H1 (cell line): ENCODE measurements around the gene GRAMD1B. TPM values are rescaled to one million over a fixed set of nuclear protein-coding genes. Genes with fewer than 3 reads are reported as not detected.

ENCODE experiments used
- CTCF ChIA-PET: fragments of 300-600 bp; sonication (Branson Sonifier 250); formaldehyde crosslinking; loops from one replicate; lab custom pipeline; 2021; ENCODE audit not compliant: partially characterized antibody; lab: Charles Lee
- POLR2A ChIA-PET: fragments of 300-600 bp; sonication (Branson Sonifier 250); formaldehyde crosslinking; loops from one replicate; lab custom pipeline; 2021; ENCODE audit warnings: inconsistent platforms; ENCODE audit not compliant: partially characterized antibody; lab: Charles Lee
- DNase-seq, 2 experiments: peaks; one replicate each; pipeline versions ENCODE4 v3.0.0 to v3.0.0-alpha.2; 2010 to 2022; ENCODE audit warnings: low spot score in 2 of 2, low read depth in 1 of 2, mixed read lengths in 1 of 2
- FAIRE-seq: peaks from 2 replicates; lab custom pipeline; 2011; peaks lifted over from hg19 to GRCh38; lab: Jason Lieb, UNC
- H2AFZ ChIP-seq: 2 replicates; pipeline ENCODE4 v1.8.1; 2012; ENCODE audit warnings: low read length, inconsistent platforms
- H2AK5ac ChIP-seq: 2 replicates; pipeline ENCODE4 v1.6.1; 2013; ENCODE audit warnings: low read depth, low read length
- H2BK120ac ChIP-seq: replicated peaks from 2 replicates; pipeline ENCODE3; 2013; ENCODE audit warnings: low read depth, low read length, inconsistent platforms
- H2BK12ac ChIP-seq: 2 replicates; pipeline ENCODE4 v1.6.1; 2013; ENCODE audit warnings: low read depth, low read length
- H2BK15ac ChIP-seq: 2 replicates; pipeline ENCODE4 v1.6.1; 2013; ENCODE audit warnings: low read length
- H2BK20ac ChIP-seq: 2 replicates; pipeline ENCODE4 v1.6.1; 2013; ENCODE audit warnings: low read length
- H2BK5ac ChIP-seq: 2 replicates; pipeline ENCODE4 v1.6.1; 2013; ENCODE audit warnings: low read depth, low read length
- H3K14ac ChIP-seq: 2 replicates; pipeline ENCODE4 v1.6.1; 2013; ENCODE audit warnings: inconsistent platforms; ENCODE audit not compliant: insufficient read length
- H3K18ac ChIP-seq: 2 replicates; pipeline ENCODE4 v1.6.1; 2013; ENCODE audit warnings: low read length; ENCODE audit errors: extremely low read depth
- H3K23ac ChIP-seq: 2 replicates; pipeline ENCODE4 v1.6.1; 2013; ENCODE audit warnings: inconsistent platforms; ENCODE audit not compliant: insufficient read length
- H3K23me2 ChIP-seq: 2 replicates; pipeline ENCODE4 v1.6.1; 2013; ENCODE audit warnings: low read depth, low read length
- H3K27ac ChIP-seq: 2 replicates; pipeline ENCODE4 v1.6.1; 2011; ENCODE audit warnings: low read depth, low read length, inconsistent platforms
- H3K27me3 ChIP-seq, 4 experiments: replicated peaks in 1 of 4; 1 replicate in 1 of 4; 2 replicates in 3 of 4; pipeline versions ENCODE4 v1.6.1 to v1.8.1; 2011 to 2013; ENCODE audit warnings: low read length in 3 of 4, mild to moderate bottlenecking in 3 of 4, inconsistent platforms in 2 of 4, mixed read lengths in 2 of 4, moderate library complexity in 1 of 4; ENCODE audit not compliant: control insufficient read depth in 3 of 4, insufficient read depth in 3 of 4; ENCODE audit errors: extremely low read depth in 1 of 4
- H3K36me3 ChIP-seq, 4 experiments: 2 replicates each; pipeline versions ENCODE4 v1.6.1 to v1.8.1; 2011 to 2013; ENCODE audit warnings: mild to moderate bottlenecking in 4 of 4, low read length in 3 of 4, moderate library complexity in 2 of 4, control low read depth in 1 of 4, inconsistent platforms in 1 of 4; ENCODE audit not compliant: insufficient read depth in 4 of 4, control insufficient read depth in 2 of 4
- H3K4ac ChIP-seq: replicated peaks from 2 replicates; pipeline ENCODE3; 2013; ENCODE audit warnings: low read length, low read depth, mixed read lengths, inconsistent platforms; ENCODE audit not compliant: insufficient read length
- H3K4me1 ChIP-seq, 4 experiments: replicated peaks in 1 of 4; 1 replicate in 1 of 4; 2 replicates in 3 of 4; pipeline versions ENCODE4 v1.6.1 to v1.8.1; 2011 to 2013; ENCODE audit warnings: low read length in 3 of 4, inconsistent platforms in 2 of 4, mixed read lengths in 1 of 4; ENCODE audit not compliant: insufficient read depth in 4 of 4, control insufficient read depth in 3 of 4
- H3K4me2 ChIP-seq, 2 experiments: 2 replicates each; pipeline versions ENCODE4 v1.6.1 to v1.8.1; 2011 to 2013; ENCODE audit warnings: low read depth in 2 of 2, low read length in 2 of 2, control low read depth in 1 of 2, inconsistent platforms in 1 of 2, mild to moderate bottlenecking in 1 of 2; ENCODE audit not compliant: insufficient read depth in 1 of 2
- H3K4me3 ChIP-seq, 4 experiments: fragments of 200-600, 300-600 bp in 1 of 4; sonication (generic), shearing (Covaris generic), sonication (Bioruptor Twin) in 1 of 4; 2 replicates each; pipeline versions ENCODE4 v1.5.1 to v1.8.1; 2011 to 2016; ENCODE audit warnings: low read length in 4 of 4, low read depth in 3 of 4, control low read depth in 2 of 4, inconsistent platforms in 2 of 4, mild to moderate bottlenecking in 2 of 4, mixed read lengths in 1 of 4, moderate library complexity in 1 of 4; ENCODE audit not compliant: insufficient read depth in 2 of 4; ENCODE audit errors: extremely low read depth in 1 of 4
- H3K56ac ChIP-seq: replicated peaks from 2 replicates; pipeline ENCODE3; 2013; ENCODE audit warnings: low read depth, mild to moderate bottlenecking, mixed read lengths, low read length, inconsistent platforms; ENCODE audit not compliant: insufficient read length
- H3K79me1 ChIP-seq: 2 replicates; pipeline ENCODE4 v1.6.1; 2013; ENCODE audit warnings: low read depth, low read length, control low read depth
- H3K79me2 ChIP-seq, 2 experiments: 2 replicates each; pipeline versions ENCODE4 v1.6.1 to v1.8.1; 2012 to 2013; ENCODE audit warnings: low read length in 2 of 2, mild to moderate bottlenecking in 2 of 2, inconsistent platforms in 1 of 2; ENCODE audit not compliant: insufficient read depth in 2 of 2, control insufficient read depth in 1 of 2
- H3K9ac ChIP-seq, 4 experiments: replicated peaks in 1 of 4; 1 replicate in 1 of 4; 2 replicates in 3 of 4; pipeline versions ENCODE4 v1.6.1 to v1.8.1; 2011 to 2013; ENCODE audit warnings: low read depth in 3 of 4, low read length in 3 of 4, control low read depth in 2 of 4, mild to moderate bottlenecking in 2 of 4, moderate library complexity in 2 of 4, inconsistent platforms in 1 of 4; ENCODE audit errors: extremely low read depth in 1 of 4
- H3K9me3 ChIP-seq, 2 experiments: 2 replicates each; pipeline versions ENCODE4 v1.6.1 to v1.8.1; 2012 to 2013; ENCODE audit warnings: mild to moderate bottlenecking in 2 of 2, moderate library complexity in 2 of 2, control low read depth in 1 of 2, inconsistent platforms in 1 of 2, low read depth in 1 of 2, low read length in 1 of 2, mixed read lengths in 1 of 2; ENCODE audit not compliant: insufficient read depth in 2 of 2
- H4K20me1 ChIP-seq, 2 experiments: replicated peaks in 1 of 2; 2 replicates each; pipeline versions ENCODE3 to v1.8.1; 2011 to 2013; ENCODE audit warnings: inconsistent platforms in 2 of 2, low read length in 2 of 2, mild to moderate bottlenecking in 1 of 2; ENCODE audit not compliant: insufficient read depth in 2 of 2, control insufficient read depth in 1 of 2
- H4K5ac ChIP-seq: 2 replicates; pipeline ENCODE4 v1.6.1; 2013; ENCODE audit warnings: low read length, low read depth, mixed read lengths, inconsistent platforms; ENCODE audit not compliant: insufficient read length
- H4K8ac ChIP-seq: 2 replicates; pipeline ENCODE4 v1.8.0; 2013; ENCODE audit warnings: mild to moderate bottlenecking, moderate library complexity, low read length, inconsistent platforms; ENCODE audit not compliant: insufficient read depth; ENCODE audit errors: extremely low read depth
- H4K91ac ChIP-seq: replicated peaks from 2 replicates; pipeline ENCODE3; 2013; ENCODE audit warnings: low read length, mixed read lengths, inconsistent platforms; ENCODE audit not compliant: insufficient read length
- ATF3 ChIP-seq: IDR thresholded peaks from 2 replicates; pipeline ENCODE4 v1.6.1; 2011; ENCODE audit warnings: low read depth, mild to moderate bottlenecking, low read length; ENCODE audit not compliant: insufficient read depth
- CBX8 ChIP-seq: fragments of 300-800, 300-1000 bp; sonication (generic); IDR thresholded peaks from 2 replicates; pipeline ENCODE4 v1.7.1; 2016; ENCODE audit warnings: low read depth, low read length, borderline replicate concordance
- CREB1 ChIP-seq: IDR thresholded peaks from 2 replicates; pipeline ENCODE4 v1.6.1; 2012; ENCODE audit warnings: inconsistent platforms
- EGR1 ChIP-seq: IDR thresholded peaks from 2 replicates; pipeline ENCODE4 v1.6.1; 2011; ENCODE audit warnings: low read depth, low read length, borderline replicate concordance
- JUN ChIP-seq: IDR thresholded peaks from 2 replicates; pipeline ENCODE4 v1.6.1; 2011; ENCODE audit warnings: low read depth, mild to moderate bottlenecking, improper control_type of control experiment, low read length
- KDM4A ChIP-seq: IDR thresholded peaks from one replicate; pipeline ENCODE4 v1.7.1; 2012; ENCODE audit warnings: low read depth, mild to moderate bottlenecking, moderate library complexity, low read length, inconsistent platforms; ENCODE audit not compliant: severe bottlenecking
- NANOG ChIP-seq: IDR thresholded peaks from 2 replicates; pipeline ENCODE4 v1.6.1; 2011; ENCODE audit warnings: low read length, low read depth, mild to moderate bottlenecking, inconsistent platforms; ENCODE audit not compliant: insufficient read depth, poor library complexity, severe bottlenecking
- POLR2AphosphoS5 ChIP-seq: IDR thresholded peaks from 2 replicates; pipeline ENCODE4 v1.6.1; 2011; ENCODE audit warnings: low read depth, low read length
- POU5F1 ChIP-seq: IDR thresholded peaks from 2 replicates; pipeline ENCODE4 v1.6.1; 2011; ENCODE audit warnings: low read depth, mild to moderate bottlenecking, low read length, moderate library complexity
- SIX5 ChIP-seq: IDR thresholded peaks from 2 replicates; pipeline ENCODE4 v1.6.1; 2011; ENCODE audit warnings: mild to moderate bottlenecking, low read depth, low read length
- YY1 ChIP-seq: IDR thresholded peaks from 2 replicates; pipeline ENCODE4 v1.6.1; 2011; ENCODE audit warnings: low read depth, mild to moderate bottlenecking, low read length
- WGBS, 2 experiments: shearing (Covaris generic) in 1 of 2; methylation state at CpG; one replicate each; pipeline versions ENCODE4 v1.1.6 to v1.1.7; 2013 to 2015; ENCODE audit warnings: low lambda C conversion rate in 2 of 2, mixed read lengths in 2 of 2, inconsistent platforms in 1 of 2, low coverage in 1 of 2, missing lambda C conversion rate in 1 of 2; ENCODE audit not compliant: insufficient replicate concordance in 2 of 2, insufficient coverage in 1 of 2, insufficient read length in 1 of 2; ENCODE audit errors: extremely low coverage in 1 of 2, missing lambda C conversion rate in 1 of 2; 5-methylcytosine and 5-hydroxymethylcytosine counted together
- polyA plus RNA-seq, 7 experiments: library from polyadenylated mRNA; depleted of rRNA in 3 of 7; stranded (reverse) in 5 of 7; unstranded in 2 of 7; fragments of >200 nt in 5 of 7; fragments of 200-250 nt in 2 of 7; gene quantifications; 1 replicate in 5 of 7; 2 replicates in 1 of 7; 4 replicates in 1 of 7; pipeline versions ENCODE4 v1.2.1 to v1.2.3, GENCODE V29; 2011 to 2013; ENCODE audit warnings: missing spikeins in 2 of 7, mixed read lengths in 2 of 7
- total RNA-seq: library from RNA; stranded (reverse); fragmentation: NEBNext Ultra II Directional; extraction: Animal tissue kit (Norgen Biotek cat#: 25700); gene quantifications from 2 replicates; pipeline ENCODE4 v1.2.1, GENCODE V29; 2021
- TF ChIP-seq, protein P1 (sequence below): IDR thresholded peaks from 2 replicates; pipeline ENCODE4 v1.6.1; 2012; ENCODE audit warnings: low read length, inconsistent platforms

GRAMD1B gene
- total and polyA plus RNA-seq, 2 of the 8 experiments (the other 6 are each of a cell fraction or from before 2014, with no cell fraction given): 10.1 to 21.2 TPM

- no peak overlapping the region for H3K4ac ChIP-seq
- no peak overlapping the region for H3K18ac ChIP-seq
- no peak overlapping the region for H3K14ac ChIP-seq
- no peaks in the 10 kb centered on the region for H3K36me3 ChIP-seq
- peaks cover 0 to 14% (median 6%) of the 10 kb centered on the region in 4 experiments for H3K4me1 ChIP-seq
- no peaks in the 10 kb centered on the region for H3K23me2 ChIP-seq
- H4K91ac ChIP-seq: no peak overlapping the region
- H3K9me3 ChIP-seq: no peaks in the 10 kb centered on the region
- ChIA-PET POLR2A (interaction anchor here (0.9 kb wide), 1 partner anchor 10 kb away, joined by 3 read pairs; no protein-coding TSS in a partner anchor), CTCF (interaction anchor here (0.8 to 8.0 kb wide), 7 partner anchors 7 to 88 kb away, joined by 3 to 114 read pairs (median 5); no protein-coding TSS in a partner anchor)
- WGBS, 2 experiments: 81% methylated on average over 5 of the region's 5 CpGs; no CpG with 5 or more reads in 1 of the 2 experiments
- no peak overlapping the region for H2BK15ac ChIP-seq
- FAIRE-seq (no peak), DNase-seq (no peak)
- H2BK20ac ChIP-seq: no peak overlapping the region
- H3K27ac ChIP-seq: no peak overlapping the region
- H2AFZ ChIP-seq: no peak overlapping the region
- H2BK5ac ChIP-seq: no peak overlapping the region
- no peak overlapping the region for H4K8ac ChIP-seq
- H3K56ac ChIP-seq: no peak overlapping the region
- no peaks in the 10 kb centered on the region for H3K27me3 ChIP-seq
- no peaks in the 10 kb centered on the region for H3K79me1 ChIP-seq
- H2BK12ac ChIP-seq: no peak overlapping the region
- no peak overlapping the region for H3K9ac ChIP-seq
- H4K20me1 ChIP-seq: no peaks in the 10 kb centered on the region
- H3K4me2 ChIP-seq: no peak overlapping the region
- peaks cover 1 to 2% of the 10 kb centered on the region in 2 experiments; a peak in 2 of 4 replicates for H3K79me2 ChIP-seq
- no peak overlapping the region for H2BK120ac ChIP-seq
- H3K23ac ChIP-seq: no peak overlapping the region
- no peak overlapping the region for H2AK5ac ChIP-seq
- no peak overlapping the region for H3K4me3 ChIP-seq
- H4K5ac ChIP-seq: no peak overlapping the region
- no peak for TF ChIP-seq NANOG
- TF ChIP-seq EGR1: no peak
- TF ChIP-seq JUN: no peak
- TF ChIP-seq POLR2AphosphoS5: no peak
- TF ChIP-seq, protein P1, sequence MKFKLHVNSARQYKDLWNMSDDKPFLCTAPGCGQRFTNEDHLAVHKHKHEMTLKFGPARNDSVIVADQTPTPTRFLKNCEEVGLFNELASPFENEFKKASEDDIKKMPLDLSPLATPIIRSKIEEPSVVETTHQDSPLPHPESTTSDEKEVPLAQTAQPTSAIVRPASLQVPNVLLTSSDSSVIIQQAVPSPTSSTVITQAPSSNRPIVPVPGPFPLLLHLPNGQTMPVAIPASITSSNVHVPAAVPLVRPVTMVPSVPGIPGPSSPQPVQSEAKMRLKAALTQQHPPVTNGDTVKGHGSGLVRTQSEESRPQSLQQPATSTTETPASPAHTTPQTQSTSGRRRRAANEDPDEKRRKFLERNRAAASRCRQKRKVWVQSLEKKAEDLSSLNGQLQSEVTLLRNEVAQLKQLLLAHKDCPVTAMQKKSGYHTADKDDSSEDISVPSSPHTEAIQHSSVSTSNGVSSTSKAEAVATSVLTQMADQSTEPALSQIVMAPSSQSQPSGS: no peak
- TF ChIP-seq CREB1: no peak
- TF ChIP-seq YY1: no peak
- no peak for TF ChIP-seq KDM4A
- no peak for TF ChIP-seq POU5F1
- no peak for TF ChIP-seq CBX8
- no peak for TF ChIP-seq ATF3
- no peak for TF ChIP-seq SIX5
Measured at GRCh38 chr11:123569393-123569792, 139.3 kb downstream of the GRAMD1B start.
